Stimulated activated naive B cell treated with anti-CD40 and anti-IgM and Interleukin-4, amounts not matched to agents 10 μg/mL and 1 μg/mL and 100 μg/mL, for 72 hours (primary cell): Measurements from ENCODE around the gene CACNA1C.

Experiments used
- ATAC-seq, 2 donors: fragments of 150-1000 bp; cut with Tn5 transposase; replicated peaks; 2 replicates each; pipeline ENCODE4 v1.10.0; 2021; ENCODE audit warnings: moderate library complexity in 1 of 2
- DNase-seq: peaks from one replicate; pipeline ENCODE4 v3.0.0; 2021
- H3K27ac Mint-ChIP-seq: one replicate; pipeline ENCODE4 v1.8.0; 2022; ENCODE audit warnings: mild to moderate bottlenecking, mixed read lengths
- H3K27me3 Mint-ChIP-seq, 2 donors: one replicate each; pipeline ENCODE4 v1.8.0; 2022; ENCODE audit warnings: mixed read lengths in 2 of 2
- H3K36me3 Mint-ChIP-seq, 2 donors: one replicate each; pipeline ENCODE4 v1.8.0; 2022; ENCODE audit warnings: mixed read lengths in 2 of 2, mild to moderate bottlenecking in 1 of 2
- H3K4me1 Mint-ChIP-seq, 2 donors: one replicate each; pipeline ENCODE4 v1.8.0; 2022; ENCODE audit warnings: mixed read lengths in 2 of 2, mild to moderate bottlenecking in 1 of 2
- H3K4me3 Mint-ChIP-seq, 2 donors: one replicate each; pipeline ENCODE4 v1.8.0; 2022; ENCODE audit warnings: mild to moderate bottlenecking in 2 of 2, mixed read lengths in 2 of 2, moderate library complexity in 1 of 2
- H3K9me3 Mint-ChIP-seq, 2 donors: one replicate each; pipeline ENCODE4 v1.8.0; 2022; ENCODE audit warnings: mixed read lengths in 2 of 2, mild to moderate bottlenecking in 1 of 2

Gene CACNA1C

DNA sequence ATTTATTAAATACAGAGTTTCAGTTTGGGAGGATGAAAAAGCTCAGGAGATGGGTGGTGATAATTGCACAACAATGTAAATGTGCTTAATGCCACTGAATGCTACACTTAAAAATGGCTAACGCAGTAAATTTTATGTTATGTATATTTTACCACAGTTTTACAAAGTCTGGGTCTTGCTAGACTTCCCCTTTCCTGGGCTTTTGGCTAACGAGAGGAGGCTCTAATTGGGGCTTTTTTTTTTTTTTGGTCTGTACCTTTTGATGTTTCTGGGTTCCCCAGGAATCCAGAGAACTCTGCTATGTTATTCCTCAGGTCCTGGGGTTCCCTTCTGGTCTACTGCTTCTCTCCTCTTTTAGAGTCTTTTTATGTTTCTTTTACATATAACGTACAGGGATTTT is 355.5 kb downstream of the CACNA1C start:
- no peak for ATAC-seq
- no peaks in the 10 kb centered on the region for H3K9me3 Mint-ChIP-seq
- no peak for DNase-seq
- no peaks in the 10 kb centered on the region for H3K36me3 Mint-ChIP-seq
- peaks cover 0 to 2% of the 10 kb centered on the region in 2 donors for H3K4me1 Mint-ChIP-seq
- H3K27ac Mint-ChIP-seq, result no peak overlapping the region
- H3K27me3 Mint-ChIP-seq, result peaks cover 0 to 4% of the 10 kb centered on the region in 2 donors
- H3K4me3 Mint-ChIP-seq, result no peak overlapping the region

DNA sequence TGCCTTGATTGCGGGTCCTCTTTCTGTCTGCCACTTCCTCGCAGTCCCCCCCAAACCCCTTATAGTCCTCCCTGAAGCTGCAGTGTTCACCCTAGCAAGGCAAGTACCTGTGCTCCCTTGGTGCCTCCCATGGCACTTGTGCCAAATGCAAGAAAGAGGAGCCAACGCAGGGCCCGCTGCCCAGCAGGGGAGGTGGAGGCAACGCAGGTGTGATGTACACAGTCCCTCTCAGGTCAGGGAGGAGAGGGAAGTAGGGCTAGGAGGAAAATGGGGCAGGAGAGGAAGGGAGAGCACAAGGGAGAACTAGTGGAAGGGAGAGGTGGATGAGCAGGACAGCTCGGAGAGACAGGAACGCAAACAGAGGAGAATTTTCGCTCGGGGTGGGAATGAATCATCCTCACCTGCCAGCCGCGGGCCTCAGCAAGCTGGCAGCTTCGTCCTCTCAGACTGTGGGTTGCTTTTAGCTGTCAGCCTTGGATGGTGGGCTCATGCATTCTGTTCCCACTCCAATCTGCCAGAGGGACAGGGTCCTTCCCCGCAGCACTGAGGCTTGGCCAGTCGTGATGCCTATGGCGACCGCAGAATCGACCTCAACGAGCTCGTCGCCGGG is 357.0 kb downstream of the CACNA1C start:
- no peak for ATAC-seq

DNA sequence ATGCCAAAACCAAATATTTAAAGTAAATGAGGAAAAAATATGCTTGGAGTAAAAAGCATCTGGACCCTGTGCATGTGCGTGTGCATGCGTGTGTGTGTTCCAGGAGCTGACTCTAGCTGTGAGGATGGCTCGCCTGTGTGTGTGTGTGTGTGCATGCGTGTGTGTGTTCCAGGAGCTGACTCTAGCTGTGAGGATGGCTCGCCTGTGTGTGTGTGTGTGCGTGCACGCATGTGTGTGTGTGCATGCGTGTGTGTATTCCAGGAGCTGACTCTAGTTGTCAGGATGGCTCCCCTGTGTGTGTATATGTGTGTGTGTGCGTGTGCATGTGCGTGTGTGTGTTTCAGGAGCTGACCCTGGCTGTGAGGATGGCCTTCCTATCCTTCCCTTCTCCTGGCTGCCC is 357.7 kb downstream of the CACNA1C start:
- Mint-ChIP-seq H3K36me3 (no peaks in the 10 kb centered on the region), H3K4me3 (no peak overlapping the region), H3K27me3 (peaks cover 0 to 4% of the 10 kb centered on the region in 2 donors), H3K4me1 (no peaks in the 10 kb centered on the region), H3K9me3 (no peaks in the 10 kb centered on the region), H3K27ac (no peak overlapping the region)
- no peak for DNase-seq
- no peak for ATAC-seq

More for the DNA sequence above, 357.0 kb downstream of the CACNA1C start:
- no peak overlapping the region for H3K27ac Mint-ChIP-seq
- H3K36me3 Mint-ChIP-seq, result no peaks in the 10 kb centered on the region
- H3K27me3 Mint-ChIP-seq, result peaks cover 0 to 4% of the 10 kb centered on the region in 2 donors
- DNase-seq, result no peak
- H3K9me3 Mint-ChIP-seq, result no peaks in the 10 kb centered on the region
- H3K4me3 Mint-ChIP-seq, result no peak overlapping the region
- no peaks in the 10 kb centered on the region for H3K4me1 Mint-ChIP-seq

- no peak for DNase-seq
- ATAC-seq, result no peak
- Mint-ChIP-seq H3K9me3 (no peaks in the 10 kb centered on the region), H3K27me3 (peaks cover 0 to 4% of the 10 kb centered on the region in 2 donors), H3K27ac (no peak overlapping the region), H3K4me3 (no peak overlapping the region), H3K36me3 (no peaks in the 10 kb centered on the region), H3K4me1 (no peaks in the 10 kb centered on the region)
Observed at GRCh38 chr12:2411011-2411410, 358.2 kb downstream of the CACNA1C start.

GRCh38 chr12:2411616-2412304 is 359.0 kb downstream of the CACNA1C start:
- ATAC-seq (no peak), DNase-seq (no peak)
- H3K9me3 Mint-ChIP-seq, result no peaks in the 10 kb centered on the region
- no peaks in the 10 kb centered on the region for H3K4me1 Mint-ChIP-seq
- no peak overlapping the region for H3K4me3 Mint-ChIP-seq
- no peak overlapping the region for H3K27ac Mint-ChIP-seq
- peaks cover 0 to 4% of the 10 kb centered on the region in 2 donors for H3K27me3 Mint-ChIP-seq
- no peaks in the 10 kb centered on the region for H3K36me3 Mint-ChIP-seq

- Mint-ChIP-seq H3K4me1 (no peaks in the 10 kb centered on the region), H3K9me3 (no peaks in the 10 kb centered on the region), H3K27ac (no peak overlapping the region), H3K36me3 (no peaks in the 10 kb centered on the region), H3K4me3 (no peak overlapping the region), H3K27me3 (peaks cover 0 to 4% of the 10 kb centered on the region in 2 donors)
- DNase-seq (no peak), ATAC-seq (no peak)
Observed at GRCh38 chr12:2412305-2412643, 359.5 kb downstream of the CACNA1C start.

GRCh38 chr12:2413301-2413700 is 360.5 kb downstream of the CACNA1C start:
- no peaks in the 10 kb centered on the region for H3K4me1 Mint-ChIP-seq
- peaks cover 0 to 4% of the 10 kb centered on the region in 2 donors for H3K27me3 Mint-ChIP-seq
- ATAC-seq (no peak), DNase-seq (no peak)
- no peak overlapping the region for H3K4me3 Mint-ChIP-seq
- H3K36me3 Mint-ChIP-seq, result no peaks in the 10 kb centered on the region
- no peaks in the 10 kb centered on the region for H3K9me3 Mint-ChIP-seq
- H3K27ac Mint-ChIP-seq, result no peak overlapping the region

DNA sequence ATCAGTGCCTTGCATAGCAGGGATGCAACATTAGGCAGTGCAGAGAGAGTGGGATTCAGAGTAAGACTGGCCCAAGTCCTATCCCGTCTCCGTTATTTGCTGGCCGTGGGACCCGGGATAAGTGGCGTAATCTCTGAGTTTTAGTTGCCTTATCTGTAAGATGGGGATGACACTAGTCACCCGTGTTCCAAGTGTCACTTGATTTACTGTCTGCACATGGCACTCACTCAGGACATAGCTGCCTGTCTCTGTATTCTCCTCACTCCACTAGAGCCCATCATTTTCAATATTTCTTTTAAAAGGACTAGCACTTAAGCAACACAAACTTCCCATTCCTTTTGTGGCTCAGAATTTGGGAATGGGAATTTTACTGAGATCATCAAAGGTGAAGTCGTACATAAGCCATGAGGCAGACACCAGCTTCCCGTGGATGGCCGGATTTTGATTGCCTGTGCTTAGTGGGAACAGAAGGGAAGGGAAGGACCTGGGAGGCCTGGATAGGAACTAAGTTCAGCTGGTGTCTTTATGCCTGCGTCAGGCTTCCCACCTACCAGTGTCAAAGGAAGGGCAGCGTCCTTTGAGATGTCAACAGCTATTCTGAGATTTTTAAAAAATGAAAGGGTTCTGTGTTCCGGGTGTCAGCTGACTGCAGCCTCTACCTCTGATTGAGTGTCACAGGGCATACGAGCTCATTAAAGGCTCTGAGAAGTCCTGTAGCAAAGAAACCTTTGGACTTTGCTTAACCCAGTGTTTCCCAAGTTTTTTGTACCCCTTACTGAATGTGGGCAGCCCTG is 361.4 kb downstream of the CACNA1C start:
- Mint-ChIP-seq H3K4me3 (no peak overlapping the region), H3K27ac (no peak overlapping the region), H3K4me1 (no peaks in the 10 kb centered on the region), H3K36me3 (no peaks in the 10 kb centered on the region), H3K27me3 (peaks cover 0 to 4% of the 10 kb centered on the region in 2 donors), H3K9me3 (no peaks in the 10 kb centered on the region)
- ATAC-seq (no peak), DNase-seq (no peak)

DNA sequence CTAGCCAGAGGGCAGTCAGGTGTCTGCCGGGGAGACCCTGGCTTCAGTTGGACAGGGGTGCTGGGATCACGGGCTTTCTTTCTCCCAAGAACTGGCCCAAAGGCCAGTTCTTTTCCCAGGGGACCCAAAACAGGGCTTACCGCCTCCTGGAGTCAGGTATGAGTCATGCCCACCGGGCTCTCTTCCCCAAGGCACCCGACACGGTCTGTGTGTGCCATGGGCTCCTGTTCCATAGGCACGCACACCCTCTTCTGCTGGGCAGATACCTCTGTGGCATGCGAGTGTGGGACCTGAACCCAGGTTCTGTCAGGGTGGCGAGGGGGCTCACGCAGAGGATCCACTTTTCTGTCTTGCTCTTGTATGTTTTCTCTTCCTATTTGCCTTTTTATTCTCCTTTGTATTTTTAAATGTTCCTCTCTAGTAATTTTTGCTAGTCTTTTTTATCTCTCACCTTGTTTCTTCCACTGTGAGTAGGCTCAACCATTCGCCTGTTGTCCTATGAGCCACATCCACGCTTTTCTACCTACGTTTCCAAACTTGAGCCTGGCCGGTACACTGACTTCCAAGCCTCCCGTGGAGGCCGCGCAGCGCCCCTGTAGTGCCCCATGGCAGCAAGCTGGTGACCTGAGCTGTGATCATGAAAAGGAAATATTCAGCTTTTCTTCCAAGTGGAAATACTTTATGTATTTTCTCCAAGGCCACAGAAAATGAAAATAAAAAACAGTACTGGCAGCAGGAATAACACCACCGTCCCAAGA is 362.2 kb downstream of the CACNA1C start:
- no peaks in the 10 kb centered on the region for H3K27me3 Mint-ChIP-seq
- DNase-seq (no peak), ATAC-seq (no peak)
- no peak overlapping the region for H3K4me3 Mint-ChIP-seq
- H3K9me3 Mint-ChIP-seq, result no peaks in the 10 kb centered on the region
- H3K27ac Mint-ChIP-seq, result no peak overlapping the region
- H3K36me3 Mint-ChIP-seq, result no peaks in the 10 kb centered on the region
- H3K4me1 Mint-ChIP-seq, result no peaks in the 10 kb centered on the region

DNA sequence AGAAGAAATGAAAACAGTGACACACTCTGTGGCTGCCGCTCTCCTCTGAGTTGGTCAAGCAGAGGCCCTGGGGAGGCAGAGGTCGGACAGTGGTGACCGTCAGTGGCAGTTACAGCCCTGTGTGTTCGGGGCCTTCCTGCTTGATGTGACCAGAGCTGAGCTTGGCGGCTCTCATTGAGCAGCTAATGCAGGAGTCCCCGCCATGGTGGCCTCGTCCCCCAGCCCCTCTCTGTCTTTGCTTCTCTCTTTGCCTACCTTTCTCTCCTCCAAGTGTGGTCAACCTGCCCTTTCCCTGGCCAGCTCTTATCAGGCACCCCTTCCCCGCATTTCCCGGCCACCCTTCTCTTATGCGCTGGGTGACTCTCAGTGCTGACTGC is 362.8 kb downstream of the CACNA1C start:
- Mint-ChIP-seq H3K4me1 (no peaks in the 10 kb centered on the region), H3K27me3 (no peaks in the 10 kb centered on the region), H3K36me3 (no peaks in the 10 kb centered on the region), H3K9me3 (no peaks in the 10 kb centered on the region), H3K4me3 (no peak overlapping the region), H3K27ac (no peak overlapping the region)
- ATAC-seq (no peak), DNase-seq (no peak)

DNA sequence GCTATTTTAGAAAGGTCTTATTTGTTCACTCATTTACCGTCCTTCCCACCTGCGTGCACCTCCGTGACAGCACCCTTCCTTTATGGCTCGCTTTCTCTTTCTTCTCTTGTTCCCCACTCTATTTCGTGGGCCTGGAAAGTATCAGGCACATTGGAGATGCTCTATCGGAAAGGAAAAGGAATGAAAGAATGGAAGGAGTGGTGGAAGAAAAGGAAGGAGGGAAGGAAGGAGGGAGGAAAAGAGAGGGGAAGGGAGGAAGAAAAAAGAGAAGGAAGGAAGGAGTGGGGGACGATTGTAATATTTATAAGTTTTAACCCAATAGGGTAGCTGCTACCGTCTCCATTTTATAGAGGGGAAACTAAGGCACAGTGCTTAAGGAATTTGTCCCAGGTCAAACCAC is 363.4 kb downstream of the CACNA1C start:
- H3K27me3 Mint-ChIP-seq, result peaks cover 0 to 1% of the 10 kb centered on the region in 2 donors
- ATAC-seq, result no peak
- H3K4me1 Mint-ChIP-seq, result no peaks in the 10 kb centered on the region
- no peak for DNase-seq
- H3K9me3 Mint-ChIP-seq, result no peaks in the 10 kb centered on the region
- no peak overlapping the region for H3K27ac Mint-ChIP-seq
- no peak overlapping the region for H3K4me3 Mint-ChIP-seq
- H3K36me3 Mint-ChIP-seq, result no peaks in the 10 kb centered on the region

DNA sequence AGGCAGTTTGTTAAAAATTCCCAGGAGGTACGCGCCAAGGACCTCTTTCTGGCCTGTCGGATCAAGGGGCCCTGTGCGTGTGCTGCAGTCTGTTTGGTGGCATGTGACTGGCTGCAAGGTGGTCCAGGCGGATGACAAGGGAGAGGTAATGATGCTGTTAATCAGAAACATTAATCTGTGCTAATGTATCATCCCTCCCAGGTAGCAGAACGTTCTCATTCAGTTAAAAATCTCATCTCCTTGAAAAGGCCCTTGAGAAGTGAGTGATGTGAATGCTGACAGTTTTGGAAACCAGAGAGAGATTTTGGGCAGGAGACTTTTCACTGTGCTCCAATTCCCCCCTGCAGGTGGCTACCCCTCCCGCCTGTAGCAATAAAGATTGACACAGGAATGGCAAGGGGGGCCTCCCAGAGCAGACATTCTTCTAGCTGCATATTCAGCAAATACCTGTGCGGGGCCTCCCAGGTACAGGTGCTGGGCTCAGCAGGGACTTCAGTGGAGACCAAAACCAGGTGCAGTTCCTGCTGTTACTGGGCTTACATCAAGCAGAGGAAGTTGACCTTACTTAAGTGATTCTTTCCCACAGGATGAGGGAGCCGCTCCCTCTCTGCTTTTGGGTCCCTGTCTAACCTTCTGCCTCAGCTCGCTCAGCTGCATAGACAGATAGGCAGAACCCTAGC is 364.8 kb downstream of the CACNA1C start:
- no peaks in the 10 kb centered on the region for H3K4me1 Mint-ChIP-seq
- H3K9me3 Mint-ChIP-seq, result no peaks in the 10 kb centered on the region
- H3K27me3 Mint-ChIP-seq, result peaks cover 0 to 3% of the 10 kb centered on the region in 2 donors
- no peak for ATAC-seq
- no peaks in the 10 kb centered on the region for H3K36me3 Mint-ChIP-seq
- no peak overlapping the region for H3K4me3 Mint-ChIP-seq
- H3K27ac Mint-ChIP-seq, result no peak overlapping the region
- no peak for DNase-seq

GRCh38 chr12:2418579-2418978 is 365.8 kb downstream of the CACNA1C start:
- no peak for ATAC-seq
- Mint-ChIP-seq H3K4me3 (no peak overlapping the region), H3K4me1 (no peaks in the 10 kb centered on the region), H3K36me3 (no peaks in the 10 kb centered on the region), H3K9me3 (no peaks in the 10 kb centered on the region), H3K27me3 (peaks cover 0 to 3% of the 10 kb centered on the region in 2 donors), H3K27ac (no peak overlapping the region)
- DNase-seq, result no peak

GRCh38 chr12:2422591-2422990 is 369.8 kb downstream of the CACNA1C start:
- H3K27me3 Mint-ChIP-seq, result peaks cover 11% of the 10 kb centered on the region in 2 donors
- no peaks in the 10 kb centered on the region for H3K36me3 Mint-ChIP-seq
- DNase-seq, result no peak
- peaks cover 0 to 4% of the 10 kb centered on the region in 2 donors for H3K9me3 Mint-ChIP-seq
- no peak for ATAC-seq
- H3K4me1 Mint-ChIP-seq, result no peaks in the 10 kb centered on the region
- no peak overlapping the region for H3K27ac Mint-ChIP-seq
- no peak overlapping the region for H3K4me3 Mint-ChIP-seq
